A204.1 (cell line): Measurements from ENCODE around the gene FERMT2.

Experiments used
- FAIRE-seq: peaks from 2 replicates; lab custom pipeline; 2012; peaks lifted over from hg19 to GRCh38; lab: Jason Lieb, UNC

The FERMT2 gene, protein sequence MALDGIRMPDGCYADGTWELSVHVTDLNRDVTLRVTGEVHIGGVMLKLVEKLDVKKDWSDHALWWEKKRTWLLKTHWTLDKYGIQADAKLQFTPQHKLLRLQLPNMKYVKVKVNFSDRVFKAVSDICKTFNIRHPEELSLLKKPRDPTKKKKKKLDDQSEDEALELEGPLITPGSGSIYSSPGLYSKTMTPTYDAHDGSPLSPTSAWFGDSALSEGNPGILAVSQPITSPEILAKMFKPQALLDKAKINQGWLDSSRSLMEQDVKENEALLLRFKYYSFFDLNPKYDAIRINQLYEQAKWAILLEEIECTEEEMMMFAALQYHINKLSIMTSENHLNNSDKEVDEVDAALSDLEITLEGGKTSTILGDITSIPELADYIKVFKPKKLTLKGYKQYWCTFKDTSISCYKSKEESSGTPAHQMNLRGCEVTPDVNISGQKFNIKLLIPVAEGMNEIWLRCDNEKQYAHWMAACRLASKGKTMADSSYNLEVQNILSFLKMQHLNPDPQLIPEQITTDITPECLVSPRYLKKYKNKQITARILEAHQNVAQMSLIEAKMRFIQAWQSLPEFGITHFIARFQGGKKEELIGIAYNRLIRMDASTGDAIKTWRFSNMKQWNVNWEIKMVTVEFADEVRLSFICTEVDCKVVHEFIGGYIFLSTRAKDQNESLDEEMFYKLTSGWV

DNA sequence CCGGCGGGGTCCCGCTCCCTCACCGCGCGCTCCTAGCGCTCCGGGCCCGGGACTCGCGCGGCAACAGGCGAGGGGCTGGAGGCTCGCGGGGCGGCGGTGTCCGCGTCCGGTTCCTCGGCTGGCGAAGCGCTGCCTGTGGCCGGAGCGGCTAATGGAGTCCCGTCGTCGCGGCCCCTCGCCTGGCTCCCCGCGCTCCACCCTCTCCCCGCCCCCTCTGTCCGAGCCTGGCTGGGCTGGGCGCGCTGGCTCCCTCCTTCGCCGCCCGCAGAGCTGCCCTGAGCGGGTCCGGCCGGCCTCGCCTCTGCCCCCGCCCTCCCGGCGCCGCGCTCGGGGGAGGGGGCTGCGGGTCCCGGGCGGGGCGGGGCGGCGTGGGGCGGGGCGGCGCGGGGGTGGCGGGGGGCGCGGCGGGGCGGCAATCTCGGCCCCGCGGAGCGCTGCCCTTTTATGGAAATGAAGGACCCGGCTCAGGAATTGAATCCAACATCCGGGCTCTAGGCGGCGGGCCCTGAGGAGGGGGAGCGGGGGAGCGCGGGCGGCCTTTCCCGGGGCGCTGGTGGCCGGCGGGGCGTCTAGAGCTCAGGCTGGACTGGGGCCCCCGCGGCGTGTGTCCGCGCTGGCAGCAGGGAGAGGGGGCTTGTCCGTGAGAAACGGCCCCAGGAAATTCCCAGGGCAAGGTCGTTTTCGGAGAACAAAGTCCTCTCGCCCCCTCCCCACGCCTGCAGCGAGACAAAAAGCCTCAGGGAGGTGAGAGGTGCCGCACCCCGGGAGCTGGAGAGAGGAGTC lies at the start of gene FERMT2:
TSS of gene FERMT2 (minus strand) at position 153 of the 783 bp plus-strand sequence. CDS start 482 bp downstream, outside the sequence.
- no peak for FAIRE-seq

DNA sequence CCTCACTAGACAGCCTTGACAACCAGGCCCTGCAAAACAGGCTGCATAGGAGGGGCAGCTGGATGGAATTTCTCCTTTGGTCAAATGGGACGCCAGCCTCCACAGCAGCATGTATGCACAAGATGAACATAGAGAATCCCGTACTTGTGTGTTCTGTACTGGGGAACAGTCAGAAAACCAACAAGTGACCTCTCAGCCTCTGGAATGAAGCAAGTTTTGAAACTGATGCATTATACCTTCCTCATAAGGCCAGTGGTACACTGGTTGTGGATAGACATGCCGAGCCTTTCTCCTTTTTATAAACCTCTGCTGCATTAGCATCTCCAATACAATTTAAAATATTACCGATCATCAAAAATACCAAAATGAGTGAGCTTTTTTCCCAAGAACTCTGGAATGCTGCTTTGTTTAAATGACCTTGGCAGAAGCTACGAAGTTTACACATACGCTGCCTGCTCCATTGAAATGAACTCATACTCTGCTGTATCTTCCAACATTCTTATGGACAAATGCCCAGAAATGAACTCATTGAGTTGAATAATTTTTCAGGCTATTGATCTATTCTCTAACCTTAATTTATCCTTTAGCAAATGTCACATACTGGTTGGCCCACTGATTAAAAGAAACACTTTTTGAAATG lies 47.6 kb upstream of the FERMT2 start:
- no peak for FAIRE-seq

DNA sequence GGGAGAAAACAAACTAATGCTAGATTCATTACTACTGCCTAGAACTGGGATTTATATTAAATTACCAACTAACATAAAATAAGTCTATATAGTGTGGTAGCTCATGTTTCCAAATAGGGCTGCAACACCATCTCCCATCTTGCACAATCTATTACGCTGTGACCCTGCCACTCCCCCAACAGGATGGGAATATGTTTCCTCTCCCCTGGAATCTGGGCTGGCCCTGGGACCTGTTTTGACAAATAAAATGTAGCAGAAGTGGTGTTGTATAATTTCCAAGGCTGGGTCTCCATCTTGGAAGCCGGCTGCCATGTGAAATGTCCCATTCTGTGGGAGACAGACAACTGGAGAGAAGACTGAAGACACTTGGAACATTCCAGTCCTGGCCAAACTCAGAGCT lies 45.6 kb upstream of the FERMT2 start:
- no peak for FAIRE-seq

DNA sequence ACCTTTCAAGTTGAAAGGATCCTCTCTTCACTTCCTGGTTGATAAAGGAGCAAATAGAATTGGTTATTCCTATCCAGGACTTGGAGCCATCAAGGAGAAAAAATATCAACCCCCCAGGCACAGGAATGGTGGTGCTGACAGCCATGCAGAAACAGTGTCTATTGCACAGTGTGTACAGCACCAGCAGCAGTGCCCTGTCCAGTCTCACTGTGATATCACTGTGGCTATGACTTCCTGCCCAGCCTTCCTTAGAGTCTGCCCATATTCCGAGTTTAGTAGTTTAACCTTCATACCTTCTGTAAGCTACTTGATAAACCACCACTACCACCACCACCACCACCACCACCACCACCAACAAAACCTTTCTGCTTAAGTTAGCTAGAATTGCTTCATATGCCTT lies 45.1 kb upstream of the FERMT2 start:
- no peak for FAIRE-seq

DNA sequence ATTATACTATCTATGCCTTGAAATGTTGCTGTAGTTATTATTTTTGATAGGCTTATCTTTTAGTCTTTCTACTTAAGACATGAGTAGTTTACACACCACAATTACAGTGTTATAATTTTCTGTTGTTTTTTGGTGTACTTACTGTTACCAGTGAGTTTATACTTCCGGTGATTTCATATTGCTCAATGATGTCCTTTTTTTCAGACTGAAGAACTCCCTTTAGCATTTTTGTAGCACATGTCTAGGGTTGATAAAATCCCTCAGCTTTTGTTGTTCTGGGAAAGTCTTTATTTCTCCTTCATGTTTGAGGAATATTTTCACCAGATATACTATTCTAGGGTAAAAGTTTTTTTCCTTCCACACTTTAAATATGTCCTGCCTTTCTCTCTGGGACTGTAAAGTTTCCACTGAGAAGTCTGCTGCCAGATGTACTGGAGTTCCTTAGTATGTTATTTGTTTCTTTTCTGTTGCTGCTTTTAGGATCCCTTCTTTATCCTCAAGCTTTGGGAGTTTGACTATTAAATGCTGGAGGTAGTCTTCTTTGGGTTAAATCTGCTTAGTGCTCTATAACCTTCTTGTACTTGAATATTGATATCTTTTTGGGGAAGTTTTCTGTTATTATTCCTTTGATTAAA lies 41.5 kb upstream of the FERMT2 start:
- no peak for FAIRE-seq

DNA sequence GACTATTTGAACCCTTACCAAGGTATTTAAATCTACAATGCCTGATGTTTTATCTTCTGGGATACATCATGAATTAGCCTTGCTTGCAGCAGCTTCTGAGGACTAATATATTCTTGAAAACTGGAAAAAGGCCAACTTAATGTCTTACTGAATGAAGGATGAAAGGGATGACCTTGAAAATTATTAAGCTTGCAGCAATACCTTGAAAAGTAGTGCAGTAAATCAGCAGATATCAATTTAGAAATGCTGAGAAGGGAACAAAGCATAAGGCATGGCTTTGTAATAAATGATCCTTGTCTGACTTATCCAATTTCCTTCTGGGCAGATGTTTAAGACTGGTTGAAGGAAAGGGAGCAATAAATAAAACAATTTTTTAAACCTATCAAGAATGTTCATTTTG lies 37.3 kb upstream of the FERMT2 start:
- FAIRE-seq: no peak

DNA sequence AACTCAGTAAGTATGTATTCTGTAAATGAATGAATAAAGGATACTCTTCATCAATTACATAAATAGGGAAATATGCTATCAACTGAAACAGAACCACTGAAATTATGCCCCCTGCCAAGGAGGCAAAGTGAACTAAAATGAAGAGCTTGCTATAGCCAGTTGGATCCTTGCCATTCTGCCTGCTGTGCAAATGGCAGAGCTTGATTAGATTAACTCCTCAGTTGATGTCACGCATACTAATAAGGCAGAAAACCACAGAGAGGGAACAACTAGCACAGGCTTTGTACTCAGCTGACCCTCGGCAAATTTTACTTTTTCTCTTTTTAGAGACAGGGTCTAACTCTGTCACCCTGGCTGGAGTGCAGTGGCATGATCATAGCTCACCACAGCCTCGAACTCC lies 36.7 kb upstream of the FERMT2 start:
- FAIRE-seq: no peak

DNA sequence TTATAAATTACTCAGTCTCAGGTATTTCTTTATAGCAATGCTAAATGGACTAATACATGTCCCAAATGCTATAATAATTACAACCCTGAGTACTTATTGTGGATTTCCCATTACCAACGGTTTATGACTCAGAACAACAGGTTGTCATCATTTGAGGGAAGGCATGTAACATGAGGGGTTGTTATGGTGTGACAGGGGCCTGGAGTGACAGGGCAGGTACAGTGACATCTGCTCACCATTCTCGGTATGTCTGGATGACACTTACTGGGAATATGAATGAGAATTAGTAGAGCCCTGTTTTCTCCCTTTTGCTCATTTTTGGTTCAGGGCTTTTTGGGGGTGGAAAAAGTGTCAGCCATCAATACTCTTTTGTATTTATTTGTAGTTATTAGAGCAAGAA lies 36.2 kb upstream of the FERMT2 start:
- FAIRE-seq: no peak

DNA sequence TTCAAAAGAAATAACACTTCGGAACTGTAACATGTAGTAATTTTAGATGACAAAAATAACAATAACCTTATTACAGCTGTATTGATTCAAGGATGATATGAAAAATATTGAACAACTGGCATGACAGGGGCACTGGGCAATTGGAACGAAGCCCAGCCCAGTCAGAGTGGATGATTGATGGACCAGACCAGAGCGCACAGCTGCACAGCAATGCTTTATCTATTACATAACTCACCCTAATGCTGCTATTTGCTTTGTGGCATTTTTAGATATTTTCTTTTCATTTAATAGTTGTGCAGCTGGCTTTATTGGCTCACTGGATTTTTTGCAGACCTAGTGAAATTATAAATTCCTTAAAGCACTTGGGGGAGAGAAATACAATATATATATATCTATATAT lies 26.9 kb upstream of the FERMT2 start:
- no peak for FAIRE-seq

DNA sequence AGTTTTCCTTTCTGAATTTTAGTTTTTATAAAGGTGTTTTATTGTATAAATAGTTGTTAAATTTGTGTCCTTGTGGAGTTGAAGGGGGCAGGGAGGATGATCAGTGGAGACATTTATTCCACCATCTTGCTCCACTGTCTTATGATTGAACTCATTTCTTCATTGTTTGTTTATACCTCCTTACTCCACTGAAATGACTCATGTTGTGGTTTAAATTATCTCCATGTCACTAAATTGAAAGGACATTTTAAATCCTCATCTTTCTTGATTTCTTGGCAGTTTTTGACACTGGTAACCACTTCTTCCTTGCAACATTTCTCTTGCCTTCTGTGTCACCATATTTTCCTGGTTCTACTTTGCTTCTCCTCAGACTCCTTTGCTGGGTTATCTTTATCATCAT lies 23.6 kb upstream of the FERMT2 start:
- FAIRE-seq: no peak

DNA sequence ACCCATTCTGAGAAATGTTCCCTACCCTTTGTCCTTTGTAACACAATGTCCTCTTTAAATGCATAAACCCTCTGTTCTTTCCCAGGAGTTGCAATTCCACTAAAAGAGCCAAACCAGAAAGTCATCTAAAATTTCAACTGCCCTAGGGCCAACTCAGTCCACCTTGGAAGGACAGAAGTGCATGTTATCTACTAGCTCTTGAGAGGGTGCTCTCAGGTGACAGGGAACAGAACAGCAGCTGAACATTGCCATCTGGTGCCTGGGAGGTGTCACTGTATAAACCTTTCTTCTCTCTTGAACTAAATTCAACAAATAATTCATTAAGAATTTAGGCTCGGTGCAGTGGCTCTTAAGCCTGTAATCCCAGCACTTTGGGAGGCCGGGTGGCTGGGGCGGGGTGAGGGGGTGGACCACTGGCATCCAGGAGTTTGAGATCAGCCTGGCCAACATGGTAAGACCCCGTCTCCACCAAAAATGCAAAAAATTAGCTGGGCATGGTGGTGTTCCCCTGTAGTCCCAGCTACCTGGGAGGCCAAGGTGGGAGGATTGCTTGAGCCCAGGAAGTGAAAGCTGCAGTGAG lies 10.3 kb upstream of the FERMT2 start:
- FAIRE-seq: no peak

DNA sequence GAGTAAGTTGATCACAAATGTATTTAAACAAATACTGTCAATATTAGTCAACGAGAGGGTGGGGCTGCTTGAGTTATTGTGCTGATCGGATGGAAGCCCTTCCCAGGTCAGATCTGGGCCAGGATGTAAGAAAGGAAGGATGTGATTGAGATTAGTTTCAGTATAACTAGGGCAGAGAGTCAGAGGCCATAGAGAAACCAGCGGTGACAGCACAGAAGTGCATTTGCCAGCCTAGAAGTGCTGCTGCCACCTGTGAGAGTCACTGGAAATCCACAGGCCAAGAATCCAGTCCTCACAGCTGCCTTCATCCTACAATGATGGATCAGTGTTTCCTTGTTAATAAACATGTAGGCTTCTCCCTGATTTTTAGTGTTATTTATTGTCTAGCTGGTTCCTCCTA lies 9.8 kb upstream of the FERMT2 start:
- FAIRE-seq: no peak

DNA sequence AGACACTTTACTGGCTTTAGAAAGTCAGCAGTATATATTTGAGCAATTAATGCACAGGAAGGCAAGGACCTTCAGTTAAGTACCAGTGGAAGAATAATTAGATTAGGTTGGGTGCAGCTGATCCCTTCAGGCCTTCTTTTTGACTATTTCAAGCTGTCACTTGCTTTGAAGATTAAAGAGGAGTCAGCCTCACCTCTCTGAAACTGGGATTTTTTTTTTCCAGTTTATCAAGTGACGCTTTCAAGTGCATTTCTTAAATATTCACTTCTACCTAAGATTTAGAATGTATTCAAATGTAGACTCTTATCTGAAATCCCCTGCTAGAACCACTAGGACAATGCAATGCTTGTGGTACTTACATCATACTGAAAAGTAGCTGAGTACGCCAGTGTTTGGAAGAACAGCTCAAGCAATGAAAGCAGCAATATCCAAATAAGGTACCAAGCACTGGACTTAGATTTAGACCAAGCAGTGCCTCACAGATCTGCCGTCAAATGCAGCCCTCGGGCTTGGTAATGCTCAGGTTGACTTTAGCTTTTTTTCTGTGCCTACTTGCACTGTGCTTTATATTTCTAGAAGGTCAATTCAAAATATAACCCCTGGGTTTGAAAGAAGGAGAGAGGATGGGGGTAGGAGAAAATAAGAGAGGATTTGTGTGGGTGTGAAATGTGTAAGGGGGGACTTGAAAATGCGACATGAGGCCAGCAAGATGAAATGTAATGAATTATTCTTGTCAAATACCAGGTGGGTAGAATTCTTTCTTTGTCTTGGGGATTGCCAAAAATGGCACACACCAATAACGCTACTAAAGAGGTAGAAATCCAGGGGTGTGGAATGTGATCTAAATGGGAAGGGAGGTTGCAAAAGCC lies 3.7 kb upstream of the FERMT2 start:
- FAIRE-seq: no peak

DNA sequence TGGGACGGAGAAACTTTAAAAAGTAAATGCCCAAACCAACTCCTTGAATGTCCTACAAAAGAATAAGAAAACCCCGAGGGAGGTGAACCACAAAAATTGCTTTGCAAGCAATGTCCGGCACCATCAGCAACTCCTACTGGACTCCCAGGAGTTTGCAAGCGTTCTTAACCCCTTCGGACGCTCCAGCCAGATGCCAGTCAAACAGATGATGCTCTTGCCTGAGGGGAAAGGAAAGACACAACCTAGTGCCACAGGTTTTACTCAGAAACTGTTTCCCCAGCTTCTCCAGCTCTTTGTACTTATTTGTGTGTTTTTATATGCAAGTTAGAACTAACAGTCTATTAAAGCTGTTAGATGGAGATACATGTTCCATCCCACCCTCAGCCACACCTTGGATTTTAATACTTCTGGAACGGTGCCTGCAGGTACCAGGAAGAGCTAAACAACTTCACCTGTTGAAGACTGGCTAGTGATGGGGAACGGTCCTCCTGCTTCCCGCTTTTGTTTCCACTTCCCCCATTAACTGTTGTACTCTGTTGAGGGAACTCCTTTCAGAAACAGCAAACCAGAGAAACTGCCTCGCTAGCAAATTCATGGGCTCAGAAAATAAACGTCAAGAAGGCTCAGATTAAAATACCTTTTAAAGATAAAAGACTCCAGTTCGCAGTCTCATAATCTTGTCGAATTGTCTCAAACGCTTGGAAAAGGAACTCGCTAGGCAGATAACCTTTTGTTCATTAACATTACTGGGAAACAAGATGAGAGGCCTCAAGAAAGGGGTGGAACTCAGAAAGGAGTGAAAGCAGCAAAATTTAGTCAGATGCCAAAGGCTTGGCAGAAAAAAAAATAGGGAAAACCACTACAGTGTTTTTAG lies 1.1 kb upstream of the FERMT2 start:
- FAIRE-seq: no peak

DNA sequence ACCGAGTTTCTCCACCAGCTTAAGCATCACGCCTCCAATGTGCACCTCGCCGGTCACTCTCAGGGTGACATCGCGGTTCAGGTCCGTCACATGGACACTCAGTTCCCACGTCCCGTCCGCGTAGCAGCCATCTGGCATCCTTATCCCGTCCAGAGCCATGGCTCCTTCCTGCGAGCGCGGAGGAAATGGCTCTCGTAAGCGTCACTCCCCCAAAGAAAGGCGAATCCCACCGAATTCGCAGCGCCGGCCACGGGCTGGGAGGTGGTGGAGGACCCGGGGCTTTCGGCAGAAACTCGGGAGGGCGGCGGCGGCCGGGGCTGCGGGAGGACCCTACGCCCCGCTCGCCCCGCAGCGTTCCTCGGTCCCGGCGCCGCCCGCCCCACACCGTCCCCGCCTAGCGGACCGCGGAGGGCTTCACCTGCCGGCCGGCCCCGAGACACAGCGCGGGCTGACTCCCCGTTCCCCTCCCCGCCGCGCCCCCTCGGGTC lies 396 bp downstream of the FERMT2 start:
- FAIRE-seq: no peak

DNA sequence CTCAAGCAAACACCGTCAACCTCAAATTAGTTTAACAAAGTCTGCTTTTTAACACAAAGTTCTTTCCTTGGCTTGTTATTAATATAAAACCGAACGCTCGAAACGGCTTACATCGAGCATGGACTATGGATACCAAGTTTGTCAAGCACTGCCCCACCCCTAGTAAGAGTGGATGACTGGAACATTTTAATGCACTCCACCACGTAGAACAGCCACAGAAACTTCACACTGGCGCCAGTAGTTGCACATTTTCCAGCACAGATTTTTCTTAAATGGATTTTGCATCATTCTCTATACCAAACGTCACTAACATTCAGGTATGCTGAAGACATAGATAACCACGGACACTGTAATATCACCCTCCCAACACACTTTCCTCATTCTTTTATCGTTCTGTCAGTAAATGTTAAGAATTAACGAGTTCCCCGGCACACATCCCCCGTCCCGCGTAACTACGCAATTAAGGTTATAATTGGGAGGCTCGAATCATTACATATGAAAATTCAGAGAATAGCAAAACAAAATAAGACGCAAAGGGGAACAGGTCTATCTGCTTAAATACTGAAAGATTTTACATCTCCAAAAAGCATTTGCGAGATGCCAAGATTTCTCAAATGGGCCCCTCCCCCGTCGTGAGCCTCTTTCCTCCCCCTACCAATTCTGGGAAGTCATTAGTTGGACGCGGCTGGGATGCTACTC lies 990 bp downstream of the FERMT2 start:
- no peak for FAIRE-seq

DNA sequence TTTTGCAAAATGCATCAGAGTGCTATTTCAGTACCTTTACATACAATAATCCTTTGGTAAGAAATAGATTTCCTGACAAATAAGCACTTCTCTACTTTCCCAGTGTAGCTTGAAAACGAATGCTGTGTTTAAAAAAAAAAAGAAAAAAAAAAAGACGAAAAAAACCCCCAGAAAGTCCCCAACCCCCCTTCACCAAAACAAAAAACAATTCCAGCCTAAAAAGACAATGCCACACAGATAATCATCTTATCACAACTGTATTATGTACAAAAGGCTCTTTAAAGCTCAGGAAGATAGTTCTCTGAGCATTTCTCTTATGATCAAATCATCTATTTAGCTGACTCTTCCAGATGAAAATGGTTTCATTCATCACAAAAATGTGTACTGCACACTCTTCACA lies 1.6 kb downstream of the FERMT2 start:
- no peak for FAIRE-seq

DNA sequence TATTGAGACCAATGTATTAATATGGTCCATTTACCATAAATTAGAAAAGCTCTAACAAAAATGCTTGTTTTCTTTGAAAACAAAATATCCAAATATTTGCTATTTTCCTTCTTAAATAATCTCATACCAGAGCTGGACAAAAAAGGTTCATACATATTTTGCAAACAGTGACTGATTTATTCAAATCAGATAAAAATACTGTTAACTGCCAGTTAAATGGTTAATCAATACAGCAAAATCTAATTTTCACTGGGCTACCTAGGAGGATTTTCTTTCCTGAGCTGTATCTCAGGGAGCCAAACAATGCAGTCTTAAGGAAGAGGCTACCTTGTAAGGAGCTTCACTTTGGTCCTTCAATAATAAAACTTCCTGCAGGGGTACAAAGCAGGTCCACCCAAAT lies 2.0 kb downstream of the FERMT2 start:
- no peak for FAIRE-seq

DNA sequence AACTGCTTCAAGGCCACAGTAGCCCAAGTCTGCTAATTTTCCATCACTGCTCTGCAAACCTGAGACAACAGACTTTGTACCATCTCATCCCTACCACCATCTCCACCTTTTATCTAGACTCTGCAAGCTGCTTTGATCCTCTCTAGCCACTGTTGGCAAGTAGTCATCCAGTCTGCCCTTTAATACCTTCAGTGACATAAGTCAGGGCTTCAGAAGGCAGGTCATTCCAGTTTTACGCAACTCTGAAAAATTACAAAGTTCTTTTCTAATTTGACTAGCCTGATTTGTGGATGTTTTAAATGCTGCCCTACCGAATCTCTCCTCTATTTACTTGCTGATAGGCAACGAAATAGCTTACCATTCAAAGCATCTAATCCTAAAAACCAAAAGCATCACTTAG lies 2.8 kb downstream of the FERMT2 start:
- FAIRE-seq: no peak
